ENCODE data around the gene BAK1.
A peak's percentile ranks its signal among the peaks of the same experiment; 100 is the strongest.

- TF ChIP-seq MAX (IDR thresholded peaks at IDR 0.05) (0 out of 2 replicates have a peak, but pooled peaks have one; percentile 42), NFIC (IDR thresholded peaks at IDR 0.05) (0 out of 2 replicates have a peak, but pooled peaks have one; percentile 31), CEBPB (IDR thresholded peaks at IDR 0.05) (peak; percentile 78), RAD21 (IDR thresholded peaks at IDR 0.05; ENCODE audit: low read depth) (no peak; the same call in 1 of the 2 replicates), YY1 (IDR thresholded peaks at IDR 0.05; ENCODE audit: low read depth) (no peak)
Observed at GRCh38 chr6:33620158-33620855, 40.2 kb upstream of the BAK1 start.

All from Ishikawa (cell line).